Lower lobe of right lung (tissue), 2 donors: ENCODE measurements around the gene ALDH7A1. TPM values are rescaled to one million over a fixed set of nuclear protein-coding genes. Genes with fewer than 3 reads are reported as not detected.

Source experiments
- ATAC-seq, 2 donors: fragments of 200-7000 bp; cut with Tn5 transposase; one replicate each; pipeline ENCODE4 v1.9.1; 2020 to 2022; ENCODE audit warnings: mild to moderate bottlenecking in 2 of 2, moderate library complexity in 2 of 2
- DNase-seq: peaks from one replicate; pipeline ENCODE4 v3.0.0-alpha.2; 2020
- H3K27ac ChIP-seq: fragments of 200-600 bp; one replicate; pipeline ENCODE4 v1.8.0; 2022
- H3K27me3 ChIP-seq: fragments of 200-600 bp; one replicate; pipeline ENCODE4 v1.8.0; 2022; ENCODE audit warnings: low read depth
- H3K36me3 ChIP-seq: fragments of 200-600 bp; one replicate; pipeline ENCODE4 v1.8.0; 2022; ENCODE audit warnings: mild to moderate bottlenecking
- H3K4me1 ChIP-seq: fragments of 200-600 bp; one replicate; pipeline ENCODE4 v1.8.0; 2022
- H3K4me3 ChIP-seq: fragments of 200-600 bp; one replicate; pipeline ENCODE4 v1.8.0; 2022; ENCODE audit warnings: mild to moderate bottlenecking
- H3K9me3 ChIP-seq: fragments of 200-600 bp; one replicate; pipeline ENCODE4 v1.8.0; 2022
- intact Hi-C: fragments of 100-400 bp; cut with DNase I; formaldehyde crosslinking; loops from one replicate; pipeline ENCODE4 v1.11.0; 2022
- total RNA-seq: library from RNA; stranded (reverse); fragmentation: NEBNext Ultra II Directional; extraction: Animal tissue kit (Norgen Biotek cat#: 25700); gene quantifications from one replicate; pipeline ENCODE4 v1.2.1, GENCODE V29; 2021
- TF ChIP-seq, protein P1 (sequence below): fragments of 200-600 bp; IDR thresholded peaks from one replicate; pipeline ENCODE4 v1.8.0; 2022; ENCODE audit warnings: antibody characterized with exemption, mild to moderate bottlenecking
- donor health status: DM: no; HTN: yes; CAD: no; lungs with severe emphysema.

ALDH7A1 gene
- total RNA-seq, 1 donor from 2014 or later: 23.7 TPM

DNA sequence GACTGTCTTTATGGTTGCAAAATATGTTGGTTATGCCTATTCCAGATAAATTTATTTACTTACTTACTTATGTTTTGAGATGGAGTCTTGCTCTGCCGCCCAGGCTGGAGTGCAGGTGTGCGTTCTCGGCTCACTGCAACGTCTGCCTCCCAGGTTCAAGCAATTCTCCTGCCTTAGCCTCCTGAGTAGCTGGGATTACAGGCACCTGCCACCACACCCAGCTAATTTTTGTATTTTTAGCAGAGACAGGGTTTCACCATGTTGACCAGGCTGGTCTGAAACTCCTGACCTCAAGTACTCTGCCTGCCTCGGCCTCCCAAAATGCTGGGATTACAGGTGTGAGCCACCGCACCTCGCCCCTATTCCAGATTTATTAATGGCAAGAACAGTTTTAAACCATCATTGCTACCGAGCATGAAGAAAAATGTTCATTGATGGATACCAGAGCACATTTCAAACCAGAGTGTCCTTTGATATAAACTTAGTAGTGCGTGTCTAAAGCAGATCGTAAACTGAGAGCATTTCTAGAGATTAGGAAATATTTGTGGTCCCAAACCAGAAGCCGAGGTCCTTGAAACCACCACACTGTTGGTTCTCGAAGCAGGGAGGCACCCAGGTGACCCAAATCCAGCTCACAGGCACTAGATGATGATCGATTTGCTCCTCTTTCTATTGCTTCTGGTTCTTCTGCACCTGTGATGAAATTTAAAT is 86.6 kb downstream of the ALDH7A1 start:
- no peaks in the 10 kb centered on the region for H3K27me3 ChIP-seq
- no peaks in the 10 kb centered on the region for H3K9me3 ChIP-seq
- TF ChIP-seq, protein P1, sequence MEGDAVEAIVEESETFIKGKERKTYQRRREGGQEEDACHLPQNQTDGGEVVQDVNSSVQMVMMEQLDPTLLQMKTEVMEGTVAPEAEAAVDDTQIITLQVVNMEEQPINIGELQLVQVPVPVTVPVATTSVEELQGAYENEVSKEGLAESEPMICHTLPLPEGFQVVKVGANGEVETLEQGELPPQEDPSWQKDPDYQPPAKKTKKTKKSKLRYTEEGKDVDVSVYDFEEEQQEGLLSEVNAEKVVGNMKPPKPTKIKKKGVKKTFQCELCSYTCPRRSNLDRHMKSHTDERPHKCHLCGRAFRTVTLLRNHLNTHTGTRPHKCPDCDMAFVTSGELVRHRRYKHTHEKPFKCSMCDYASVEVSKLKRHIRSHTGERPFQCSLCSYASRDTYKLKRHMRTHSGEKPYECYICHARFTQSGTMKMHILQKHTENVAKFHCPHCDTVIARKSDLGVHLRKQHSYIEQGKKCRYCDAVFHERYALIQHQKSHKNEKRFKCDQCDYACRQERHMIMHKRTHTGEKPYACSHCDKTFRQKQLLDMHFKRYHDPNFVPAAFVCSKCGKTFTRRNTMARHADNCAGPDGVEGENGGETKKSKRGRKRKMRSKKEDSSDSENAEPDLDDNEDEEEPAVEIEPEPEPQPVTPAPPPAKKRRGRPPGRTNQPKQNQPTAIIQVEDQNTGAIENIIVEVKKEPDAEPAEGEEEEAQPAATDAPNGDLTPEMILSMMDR: no peak
- ATAC-seq (no peak), DNase-seq (no peak)
- intact Hi-C loops: no loop called here
- H3K36me3 ChIP-seq: no peaks in the 10 kb centered on the region
- H3K27ac ChIP-seq: peak overlapping the region; percentile 66
- no peak overlapping the region for H3K4me3 ChIP-seq
- peaks cover 17% of the 10 kb centered on the region for H3K4me1 ChIP-seq

DNA sequence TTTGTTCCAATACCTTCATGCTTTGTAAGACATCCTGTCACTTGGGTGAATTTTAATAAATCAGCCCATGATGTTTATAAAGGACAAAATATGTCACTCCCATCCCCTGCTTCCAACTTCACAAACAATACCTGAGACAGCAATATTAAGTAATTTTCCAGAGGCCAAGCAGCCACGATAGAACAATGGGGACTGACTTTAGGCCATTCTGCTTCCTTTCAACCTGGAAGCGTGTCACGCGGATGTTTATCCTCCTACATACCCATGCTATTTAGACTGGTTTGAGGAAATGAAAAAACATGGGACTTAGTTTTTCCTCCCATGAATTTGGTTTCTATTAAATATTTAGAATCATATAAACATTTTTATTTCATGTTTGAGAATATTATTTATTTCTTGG is 88.9 kb downstream of the ALDH7A1 start:
- DNase-seq: no peak
- Histone ChIP-seq H3K27me3 (no peaks in the 10 kb centered on the region), H3K27ac (peak overlapping the region; percentile 41), H3K36me3 (no peaks in the 10 kb centered on the region), H3K4me1 (peaks cover 28% of the 10 kb centered on the region), H3K9me3 (no peaks in the 10 kb centered on the region), H3K4me3 (no peak overlapping the region)
- ATAC-seq: no peak
- TF ChIP-seq, protein P1: no peak
- intact Hi-C loops: no loop called here

- no peak for DNase-seq
- H3K4me1 ChIP-seq: peaks cover 27% of the 10 kb centered on the region
- ATAC-seq: peak; percentile 71 to 83
- H3K27ac ChIP-seq: peak overlapping the region; percentile 25
- no peak overlapping the region for H3K4me3 ChIP-seq
- no peaks in the 10 kb centered on the region for H3K9me3 ChIP-seq
- no peaks in the 10 kb centered on the region for H3K36me3 ChIP-seq
- intact Hi-C loops: no loop called here
- TF ChIP-seq, protein P1: no peak
- H3K27me3 ChIP-seq: no peaks in the 10 kb centered on the region
These were observed 91.4 kb downstream of the ALDH7A1 start for GRCh38 chr5:126503602-126504104.

- H3K27me3 ChIP-seq: no peaks in the 10 kb centered on the region
- TF ChIP-seq, protein P1: no peak
- H3K27ac ChIP-seq: no peak overlapping the region
- no peak overlapping the region for H3K4me3 ChIP-seq
- no peaks in the 10 kb centered on the region for H3K9me3 ChIP-seq
- no peak for DNase-seq
- intact Hi-C loops: no loop called here
- H3K36me3 ChIP-seq: no peaks in the 10 kb centered on the region
- peaks cover 21% of the 10 kb centered on the region for H3K4me1 ChIP-seq
- no peak for ATAC-seq
These were observed 93.6 kb downstream of the ALDH7A1 start for GRCh38 chr5:126501448-126501847.

DNA sequence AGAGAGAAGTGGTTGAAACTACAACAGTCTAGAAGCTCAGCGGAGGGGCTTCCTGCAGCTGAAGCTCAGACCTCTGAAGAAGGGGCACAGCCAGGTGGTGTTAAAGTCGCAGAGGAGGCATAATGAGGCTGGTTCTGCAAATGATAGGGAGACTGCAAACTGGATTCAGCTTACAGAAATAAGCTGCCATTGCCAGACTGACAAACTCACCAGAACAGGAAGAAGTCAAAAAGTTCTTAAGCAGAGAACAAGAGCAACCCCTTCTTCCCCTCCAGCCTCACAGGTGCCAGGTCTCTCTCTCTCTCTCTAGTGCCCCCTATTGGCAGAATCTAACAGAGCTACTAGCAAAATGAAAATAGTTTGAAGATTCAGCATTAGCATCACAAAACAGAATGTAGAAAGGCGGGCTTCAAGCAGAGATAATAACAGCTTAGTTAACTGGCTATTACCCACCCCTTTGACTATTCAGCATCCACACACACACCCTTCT is 95.1 kb downstream of the ALDH7A1 start:
- intact Hi-C loops: no loop called here
- DNase-seq: no peak
- Histone ChIP-seq H3K27ac (peak overlapping the region; percentile 38), H3K9me3 (no peaks in the 10 kb centered on the region), H3K36me3 (no peaks in the 10 kb centered on the region), H3K27me3 (no peaks in the 10 kb centered on the region), H3K4me3 (no peak overlapping the region), H3K4me1 (peaks cover 21% of the 10 kb centered on the region)
- ATAC-seq: no peak
- TF ChIP-seq, protein P1: peak; percentile 47
